ENCODE measurements around the gene RAMP2.
A peak's percentile ranks its signal among the peaks of the same experiment; 100 is the strongest.
"Not testable (repeated sequence)": the region's sequence is repeated elsewhere in the genome, so short reads cannot be mapped to it uniquely, and the experiment has no call there.

Gene RAMP2, protein sequence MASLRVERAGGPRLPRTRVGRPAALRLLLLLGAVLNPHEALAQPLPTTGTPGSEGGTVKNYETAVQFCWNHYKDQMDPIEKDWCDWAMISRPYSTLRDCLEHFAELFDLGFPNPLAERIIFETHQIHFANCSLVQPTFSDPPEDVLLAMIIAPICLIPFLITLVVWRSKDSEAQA

DNA sequence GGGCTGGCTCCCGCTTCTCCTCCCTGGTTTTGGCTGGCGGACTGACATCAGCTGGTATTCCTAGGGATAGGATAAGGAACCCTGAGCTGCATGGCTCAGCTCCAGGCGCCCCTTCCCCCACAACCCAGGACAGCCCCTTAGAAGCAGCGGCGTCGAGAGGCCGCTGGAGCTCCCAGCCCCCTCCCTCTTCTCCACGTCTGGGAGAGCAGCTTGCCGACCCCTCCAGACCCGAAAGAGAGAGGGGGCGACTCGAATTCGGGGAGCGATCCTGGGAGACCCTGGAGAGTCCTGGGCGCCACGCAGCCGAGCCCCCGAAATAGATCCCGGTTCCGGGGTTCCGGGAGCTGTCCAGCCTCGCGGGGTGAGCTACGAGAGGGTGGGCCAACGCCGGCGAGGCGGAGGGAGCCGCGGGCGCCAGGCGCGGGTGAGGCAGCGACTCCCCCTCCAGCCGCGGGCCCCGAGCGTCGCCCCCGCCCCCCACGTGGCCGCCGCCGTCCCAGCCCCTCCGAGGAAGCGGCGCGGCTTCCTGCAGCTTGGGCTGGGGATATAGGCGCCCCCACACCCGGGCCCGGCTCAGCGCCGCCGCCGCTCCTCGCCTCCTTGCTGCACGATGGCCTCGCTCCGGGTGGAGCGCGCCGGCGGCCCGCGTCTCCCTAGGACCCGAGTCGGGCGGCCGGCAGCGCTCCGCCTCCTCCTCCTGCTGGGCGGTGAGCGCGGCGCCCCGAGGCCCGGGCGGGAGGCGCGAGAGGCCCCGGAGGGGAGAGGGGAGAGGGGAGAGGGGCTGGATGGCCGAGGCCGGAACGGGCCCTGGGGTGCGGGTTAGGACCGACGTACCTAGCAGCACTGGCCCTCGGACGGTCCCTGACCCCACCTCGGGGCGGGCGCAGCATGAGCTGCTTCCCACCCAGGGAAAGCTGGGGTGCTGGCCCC is at the start of gene RAMP2:
RAMP2 (plus strand) TSS at position 576 of the 930 bp plus-strand sequence; CDS start at position 611, 35 bp downstream.
- DNase-seq = no peak

DNA sequence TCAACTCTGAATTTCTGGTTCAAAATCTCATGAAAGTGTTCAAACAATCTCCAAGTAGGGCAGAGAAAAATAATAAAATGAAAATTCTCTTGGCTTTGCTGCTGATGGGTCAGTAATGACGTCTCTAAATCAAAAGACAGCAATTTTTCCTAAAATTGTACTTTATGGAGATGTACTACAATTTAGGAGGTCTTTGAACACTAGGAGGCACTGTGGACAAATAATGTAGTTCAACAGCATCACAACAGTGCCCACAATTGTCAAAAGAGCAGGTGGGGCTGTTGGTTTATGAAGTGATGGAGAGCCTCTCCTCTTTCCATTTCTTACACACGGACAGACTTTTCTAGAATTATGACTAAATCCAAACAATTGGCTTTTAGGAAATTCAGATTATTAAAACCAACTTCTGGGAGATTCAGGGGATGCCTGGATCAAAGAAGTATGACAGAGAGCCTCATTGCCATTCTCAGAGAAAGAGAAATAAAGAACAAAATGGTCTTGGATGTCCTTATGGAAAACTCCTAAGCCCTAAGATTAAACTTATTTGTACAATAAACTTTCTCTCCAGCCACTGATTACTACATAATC is 39.9 kb upstream of the RAMP2 start:
- peak; percentile 9 for DNase-seq

DNA sequence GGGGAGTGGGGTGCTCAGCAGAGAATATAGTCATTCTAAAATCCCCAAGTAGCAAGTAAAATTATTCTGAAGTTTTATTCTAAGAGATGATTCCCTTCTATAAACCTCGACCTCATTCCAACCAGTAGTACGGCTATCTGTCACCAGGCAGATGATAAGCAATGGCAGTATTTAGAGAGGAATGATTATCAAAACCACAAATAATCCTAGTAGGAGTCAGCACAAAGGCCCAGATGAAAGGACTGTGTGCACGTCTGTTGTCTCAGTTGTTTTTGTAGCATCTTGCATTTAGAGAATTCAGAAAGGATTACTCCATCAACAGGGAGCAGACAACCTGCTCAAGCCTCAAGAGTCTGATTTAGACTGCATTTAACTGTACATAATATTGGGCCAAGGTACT is 37.4 kb upstream of the RAMP2 start:
- DNase-seq = no peak

DNA sequence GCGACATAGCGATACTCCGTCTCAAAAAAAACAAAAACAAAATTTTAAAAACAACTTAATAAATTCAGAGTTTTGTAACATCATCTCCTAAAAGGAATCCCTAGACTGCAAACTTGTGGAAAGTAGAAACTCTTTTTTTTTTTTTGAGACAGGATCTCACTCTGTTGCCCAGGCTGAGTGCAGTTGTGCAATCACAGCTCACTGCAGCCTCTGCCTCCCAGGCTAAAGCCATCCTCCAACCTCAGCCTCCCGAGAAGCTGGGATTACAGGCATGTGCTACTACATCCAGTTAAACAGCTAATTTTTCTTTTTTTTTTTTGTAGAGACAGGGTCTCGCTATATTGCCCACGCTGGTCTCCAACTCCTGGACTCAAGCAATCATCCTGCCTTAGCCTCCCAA is 35.9 kb upstream of the RAMP2 start:
- DNase-seq = no peak

DNA sequence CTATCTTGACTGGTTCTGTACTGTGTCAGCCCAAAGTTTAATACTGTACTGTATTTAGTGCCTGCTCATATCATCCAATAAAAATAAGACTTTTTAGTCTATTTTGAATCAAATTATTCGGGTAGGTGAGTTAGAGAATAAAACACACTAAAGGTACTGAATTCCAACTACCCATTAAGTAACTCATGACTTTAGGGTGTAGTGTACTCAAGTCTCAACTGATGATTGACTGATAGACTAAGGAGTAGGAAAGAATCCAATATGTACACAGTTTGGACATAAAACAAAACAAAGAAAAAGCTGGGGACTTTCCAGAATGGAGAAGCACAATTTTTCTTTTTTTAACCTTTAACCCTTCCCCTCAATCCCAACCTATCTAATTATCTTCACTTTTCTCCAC is 20.3 kb upstream of the RAMP2 start:
- DNase-seq = no peak

DNA sequence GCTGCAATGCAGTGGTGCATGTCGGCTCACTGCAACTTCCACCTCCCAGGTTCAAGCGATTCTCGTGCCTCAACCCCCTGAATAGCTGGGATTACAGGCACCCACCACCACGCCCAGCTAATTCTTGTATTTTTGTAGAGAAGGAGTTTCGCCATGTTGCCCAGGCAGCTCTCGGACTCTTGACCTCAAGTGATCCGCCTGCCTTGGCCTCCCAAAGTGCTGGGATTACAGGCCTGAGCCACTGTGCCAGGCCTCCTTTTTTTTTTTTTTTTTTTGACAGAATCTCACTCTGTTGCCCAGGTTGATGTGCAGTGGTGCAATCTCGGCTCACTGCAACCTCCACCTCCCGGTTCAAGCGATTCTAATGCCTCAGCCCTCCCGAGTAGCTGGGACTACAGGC is 18.1 kb upstream of the RAMP2 start:
- not testable (repeated sequence) for DNase-seq

DNA sequence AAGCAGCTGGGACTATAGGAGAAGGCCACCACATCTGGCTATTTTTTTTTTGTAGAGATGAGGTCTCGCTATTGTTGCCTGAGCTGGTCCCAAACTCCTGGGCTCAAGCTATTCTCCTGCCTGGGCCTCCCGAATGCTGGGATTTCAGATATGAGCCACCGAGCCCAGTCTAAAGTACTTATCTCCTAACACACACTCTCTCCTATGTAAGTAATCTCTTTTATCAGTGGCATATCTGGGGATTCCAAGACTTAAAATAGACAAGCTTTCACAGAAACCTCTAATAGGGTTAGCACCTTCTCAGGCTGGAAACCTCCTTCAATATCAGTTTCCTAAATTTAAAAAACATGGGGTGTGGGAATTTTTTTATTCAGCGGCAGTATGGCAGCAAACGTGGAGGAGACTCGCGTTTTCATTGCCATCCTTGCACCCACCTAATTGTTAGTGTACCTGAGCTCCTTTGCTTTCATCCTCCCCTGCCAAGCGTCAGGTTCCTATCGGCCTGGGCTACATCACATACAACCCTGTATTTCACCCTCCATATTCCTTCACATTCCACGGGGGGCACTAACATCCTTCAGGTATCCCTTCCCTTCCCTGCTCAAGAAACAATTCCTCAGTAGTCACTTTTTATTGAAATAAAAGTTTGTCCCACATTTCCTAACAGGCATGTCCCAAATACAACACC is 17.3 kb upstream of the RAMP2 start:
- DNase-seq = no peak

DNA sequence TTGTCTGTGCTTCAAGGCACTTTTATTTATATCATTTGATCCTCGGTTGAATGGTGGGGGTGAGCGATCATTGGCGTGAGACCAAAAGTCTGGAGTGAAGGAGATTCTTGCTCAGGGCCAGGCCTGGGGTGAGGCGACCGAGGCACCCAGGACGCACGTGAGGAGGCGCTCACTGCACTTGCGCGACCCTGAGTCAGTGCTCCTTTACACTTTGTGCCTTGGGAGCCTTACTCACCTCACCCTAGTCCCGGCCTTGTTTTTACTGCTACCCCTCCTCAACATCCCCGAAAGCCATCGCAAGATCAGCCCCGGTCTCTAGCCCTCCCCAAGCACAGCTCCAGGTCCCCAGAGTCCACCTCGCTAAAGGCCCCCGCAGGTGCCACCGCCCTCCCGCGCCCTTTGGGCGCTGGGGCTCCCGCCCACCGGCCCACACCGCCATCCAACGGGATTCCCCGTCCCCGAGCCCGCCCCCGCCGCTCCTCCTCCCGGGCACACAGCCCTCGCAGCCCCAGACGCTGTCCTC is 16.7 kb upstream of the RAMP2 start:
- peak; percentile 57 for DNase-seq

DNA sequence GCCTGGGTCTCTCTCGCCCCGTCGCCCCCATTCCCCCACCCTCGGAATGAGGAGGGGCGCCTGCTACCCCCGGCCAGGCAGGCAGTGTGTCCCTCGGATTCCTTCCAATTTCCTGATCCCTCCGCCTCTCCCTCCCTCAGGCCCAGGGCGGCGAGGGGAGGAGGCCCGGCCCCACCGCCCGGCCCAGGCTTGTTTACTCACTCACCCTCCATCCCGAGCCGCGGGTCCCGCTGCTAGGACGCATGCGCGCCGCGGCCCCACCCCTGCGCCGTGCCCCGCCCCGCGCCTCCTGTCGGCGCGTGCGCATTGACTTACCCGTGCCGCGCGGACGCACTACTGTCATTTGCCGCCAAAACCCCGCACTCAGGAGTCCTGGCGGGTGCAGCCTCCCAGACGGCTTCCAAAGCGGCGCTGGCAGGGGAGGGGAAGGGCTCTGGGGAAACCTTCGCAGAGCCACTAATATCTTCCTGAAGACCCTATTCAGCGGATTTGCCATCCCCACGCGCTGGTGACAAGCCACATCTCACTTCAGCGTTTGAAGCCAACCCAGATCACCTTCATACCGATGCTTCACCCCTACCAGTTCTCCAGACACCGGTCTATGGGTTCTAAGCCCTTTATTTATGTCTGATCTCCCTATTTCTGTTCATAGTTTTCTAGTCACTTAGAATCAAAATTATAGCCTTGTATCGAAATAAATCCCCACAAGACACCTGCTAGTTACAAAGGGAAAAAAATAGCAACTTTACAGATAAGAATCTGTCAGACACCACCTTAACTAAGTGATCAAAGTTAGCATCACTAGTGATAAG is 16.0 kb upstream of the RAMP2 start, which contains the start of gene EZH1:
EZH1 (minus strand) TSS at position 235 of the 812 bp plus-strand sequence. CDS start 16,099 bp downstream, outside the sequence.
- DNase-seq = peak; percentile 89

DNA sequence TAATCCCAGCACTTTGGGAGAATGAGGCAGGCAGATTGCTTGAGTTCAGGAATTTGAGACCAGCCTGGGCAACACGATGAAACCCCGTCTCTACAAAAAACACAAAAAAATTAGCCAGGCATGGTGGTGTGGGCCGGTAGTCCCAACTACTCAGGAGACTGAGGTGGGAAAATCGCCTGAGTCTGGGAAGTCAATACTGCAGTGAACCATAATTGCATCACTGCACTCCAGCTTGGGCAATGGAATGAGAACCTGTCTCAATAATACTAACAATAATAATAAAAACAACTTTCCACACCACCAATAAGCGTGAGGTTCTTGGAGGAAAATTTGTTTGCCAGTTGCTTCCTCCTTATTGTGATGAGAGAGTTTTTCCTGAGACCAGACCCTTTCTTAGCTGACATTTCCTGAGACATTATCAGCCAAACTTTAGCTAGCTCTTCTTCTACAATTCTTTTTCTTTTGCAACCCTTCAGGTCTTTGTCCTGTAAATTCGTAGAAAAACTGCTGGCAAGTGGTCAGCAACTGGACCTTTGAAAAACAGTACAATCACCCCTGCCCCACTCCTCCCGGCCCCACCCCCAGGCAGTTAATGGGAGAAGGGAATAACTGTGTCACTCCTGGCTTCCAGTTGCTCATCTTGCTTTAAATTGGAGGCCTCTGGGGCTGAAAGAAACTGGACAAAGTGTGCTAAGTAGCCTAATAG is 12.7 kb upstream of the RAMP2 start:
- DNase-seq = no peak

DNA sequence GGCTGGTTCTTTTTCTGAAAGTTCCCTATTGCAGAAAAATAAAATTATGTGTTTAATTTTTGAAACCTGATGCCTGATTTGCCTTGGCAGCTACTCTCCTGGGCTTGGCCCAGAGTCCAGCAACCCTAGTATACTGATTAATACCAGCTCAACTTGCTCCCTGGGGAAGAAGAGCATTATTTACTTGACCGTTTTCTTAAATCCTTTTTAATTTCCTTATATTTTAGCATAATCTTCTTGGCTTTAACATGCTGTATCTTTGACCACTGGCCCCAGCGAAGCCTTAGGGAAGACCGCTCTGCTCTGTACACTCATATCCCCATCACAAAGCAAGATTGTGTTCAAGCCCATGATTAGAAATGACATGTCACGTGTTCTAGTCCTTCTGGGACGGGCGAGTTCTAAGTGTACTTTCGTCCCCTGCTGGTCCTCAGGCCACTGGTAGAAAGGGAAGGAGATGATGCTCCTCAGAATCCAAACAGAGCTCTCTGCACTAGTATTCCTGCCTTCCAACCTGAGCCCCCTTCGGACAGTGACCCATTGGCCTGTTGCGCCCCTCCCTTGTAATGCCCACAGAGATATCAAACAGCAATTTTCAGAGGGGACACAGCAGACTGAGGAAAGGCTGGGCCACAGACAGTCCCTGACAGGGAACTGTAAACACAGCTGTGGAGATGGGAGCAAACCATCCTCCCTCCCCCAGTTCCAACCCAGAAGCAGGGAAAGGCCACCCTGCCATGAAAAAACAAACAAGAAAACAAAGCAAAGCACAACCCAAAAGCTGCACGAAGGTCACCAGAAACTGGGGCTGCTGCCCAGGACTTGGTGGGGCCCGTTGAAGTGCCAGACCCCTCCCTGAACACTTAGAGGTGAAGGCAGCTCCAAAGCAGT is 11.9 kb upstream of the RAMP2 start:
- no peak for DNase-seq

DNA sequence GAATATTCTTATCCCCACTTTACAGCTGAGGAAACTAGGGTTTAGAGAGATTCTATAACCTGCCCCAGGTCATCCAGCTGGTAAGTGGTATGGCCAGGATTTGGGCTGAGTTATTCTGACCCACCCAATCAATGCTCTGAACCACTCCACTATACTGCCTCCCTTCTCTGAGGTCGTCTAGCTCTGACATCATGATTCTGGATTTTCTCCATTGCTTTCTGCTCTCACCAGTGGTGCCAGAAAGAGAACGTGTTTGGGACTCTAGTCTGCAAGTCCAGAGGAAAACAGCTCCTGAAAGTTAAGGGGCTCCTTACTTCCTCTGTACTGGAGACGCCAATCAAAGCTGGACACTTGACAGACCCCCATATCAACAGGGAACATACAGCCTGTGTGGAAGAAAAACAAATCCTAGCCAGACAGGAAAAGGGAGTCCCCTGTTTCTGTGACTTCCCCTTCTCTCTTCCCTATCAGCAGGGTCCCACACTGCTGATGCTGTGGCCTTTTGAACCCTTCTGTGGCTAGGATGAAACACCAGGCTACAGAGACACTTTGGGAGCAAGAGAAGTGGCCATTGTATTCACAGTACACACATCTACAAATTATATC is 10.2 kb upstream of the RAMP2 start:
- DNase-seq = no peak

DNA sequence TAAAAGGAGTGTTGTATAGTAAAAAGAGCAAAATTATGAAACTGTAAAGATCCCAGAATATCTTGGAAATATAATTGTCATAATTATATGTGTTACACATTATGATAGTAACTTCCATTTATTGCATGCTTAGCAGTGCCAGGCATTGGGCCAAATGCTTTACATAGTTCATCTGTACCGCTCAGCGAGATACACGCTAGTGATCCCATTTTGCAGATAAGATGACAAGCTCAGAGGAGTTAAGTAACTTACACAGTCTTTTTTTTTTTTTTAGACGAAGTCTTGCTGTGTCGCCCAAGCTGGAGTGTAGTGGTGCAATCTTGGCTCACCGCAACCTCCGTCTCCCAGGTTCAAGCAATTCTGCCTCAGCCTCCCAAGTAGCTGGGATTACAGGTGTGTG is 9.4 kb upstream of the RAMP2 start:
- no peak for DNase-seq

DNA sequence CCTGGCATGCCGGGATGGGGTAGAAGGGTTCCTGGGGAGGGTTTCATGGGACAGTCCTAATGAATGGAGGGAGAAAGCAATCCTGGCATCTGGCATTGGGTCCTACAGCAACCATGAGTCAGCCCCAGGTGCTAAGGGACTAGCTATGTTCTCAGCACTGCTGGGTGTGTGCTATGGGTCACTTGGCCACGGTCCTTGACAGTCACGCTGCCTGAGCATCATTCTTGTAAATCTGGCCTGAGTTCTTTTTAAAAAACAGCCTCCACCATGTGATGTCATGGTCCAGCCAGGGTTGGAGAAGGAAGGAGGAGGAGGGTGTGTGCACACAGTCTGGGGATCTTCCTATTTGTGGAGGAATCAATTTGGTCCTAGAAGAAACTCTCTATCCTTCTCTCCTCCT is 6.2 kb upstream of the RAMP2 start:
- no peak for DNase-seq

DNA sequence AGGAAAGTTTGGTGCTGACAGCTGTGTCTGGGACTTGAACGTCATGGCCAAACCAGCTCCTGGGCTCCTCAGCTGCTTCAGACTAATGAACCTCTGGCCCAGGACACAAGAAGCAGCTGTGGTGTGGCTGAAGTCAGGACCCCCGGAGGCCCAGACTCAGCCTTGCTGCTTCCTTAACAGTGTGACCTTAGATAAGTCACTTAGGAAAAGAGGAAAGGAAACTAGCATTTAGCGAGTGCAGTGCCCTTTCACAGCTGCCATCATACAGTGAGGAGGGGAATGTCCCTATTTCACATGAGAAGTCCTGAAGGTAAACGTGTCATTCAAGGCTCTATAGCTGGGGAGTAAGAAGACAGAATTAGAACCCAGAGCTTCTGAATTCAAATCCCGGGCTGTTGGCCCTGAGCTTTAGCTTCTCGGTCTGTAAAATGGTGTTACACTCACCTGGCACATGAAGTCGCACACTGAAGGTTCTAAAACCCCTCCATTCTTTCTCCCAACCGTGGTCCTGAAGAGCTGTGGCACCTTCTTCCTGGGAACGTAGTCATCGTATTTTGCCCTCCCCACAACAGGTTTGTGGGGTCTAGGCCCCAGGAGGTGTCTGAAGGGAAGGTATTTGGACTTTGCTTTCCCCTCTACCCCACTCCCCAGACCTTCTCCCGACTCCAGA is 910 bp upstream of the RAMP2 start:
- no peak for DNase-seq

DNA sequence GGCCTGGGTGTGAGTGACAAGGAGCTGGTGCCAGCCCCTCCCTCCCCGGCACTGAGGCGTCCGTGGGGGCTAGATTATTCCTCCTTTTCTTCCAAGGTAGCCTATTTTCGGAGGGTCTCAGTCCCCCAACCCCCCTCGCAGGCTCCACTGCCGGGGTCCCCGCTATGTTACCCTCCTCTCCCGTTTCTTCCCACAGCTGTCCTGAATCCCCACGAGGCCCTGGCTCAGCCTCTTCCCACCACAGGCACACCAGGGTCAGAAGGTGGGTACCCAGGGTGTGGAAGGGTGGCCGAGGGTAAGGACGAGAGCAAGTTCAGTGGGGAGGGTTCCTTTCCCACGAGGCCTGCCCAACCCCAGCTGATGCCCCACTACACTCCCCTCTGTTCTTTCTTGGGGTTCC is 611 bp downstream of the RAMP2 start:
- no peak for DNase-seq

DNA sequence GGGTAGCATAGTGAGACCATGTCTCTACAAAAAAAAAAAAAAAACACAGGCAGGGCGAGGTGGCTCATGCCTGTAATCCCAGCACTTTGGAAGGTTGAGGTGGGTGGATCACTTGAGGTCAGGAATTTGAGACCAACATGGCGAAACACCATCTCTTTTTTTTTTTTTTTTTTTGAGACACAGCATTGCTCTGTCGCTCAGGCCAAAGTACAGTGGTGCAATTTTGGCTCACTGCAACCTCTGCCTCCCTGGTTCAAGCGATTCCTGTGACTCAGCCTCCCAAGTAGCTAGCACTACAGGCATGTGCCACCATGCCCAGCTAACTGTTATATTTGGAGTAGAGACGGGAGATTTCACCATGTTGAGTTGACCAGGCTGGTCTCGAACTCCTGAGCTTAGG is 5.1 kb downstream of the RAMP2 start:
- no peak for DNase-seq

DNA sequence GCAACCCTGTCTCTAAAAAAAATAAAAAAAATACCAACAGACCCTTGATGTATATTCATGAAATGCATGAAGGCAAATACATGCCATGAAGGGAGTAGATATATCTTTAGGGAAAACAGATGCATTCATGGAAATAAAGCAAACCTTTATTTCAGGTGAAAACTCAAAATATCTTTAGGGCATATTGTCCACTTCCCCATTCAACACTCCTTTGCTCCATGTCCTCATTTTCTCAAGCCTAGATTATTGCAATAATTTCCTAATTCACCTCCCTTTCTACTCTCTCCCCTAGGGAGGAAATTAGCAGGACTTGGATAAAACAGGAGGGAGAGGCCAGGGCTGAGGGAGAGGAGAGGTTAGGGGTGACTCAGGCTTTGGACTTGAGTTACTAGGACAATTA is 6.5 kb downstream of the RAMP2 start:
- no peak for DNase-seq

DNA sequence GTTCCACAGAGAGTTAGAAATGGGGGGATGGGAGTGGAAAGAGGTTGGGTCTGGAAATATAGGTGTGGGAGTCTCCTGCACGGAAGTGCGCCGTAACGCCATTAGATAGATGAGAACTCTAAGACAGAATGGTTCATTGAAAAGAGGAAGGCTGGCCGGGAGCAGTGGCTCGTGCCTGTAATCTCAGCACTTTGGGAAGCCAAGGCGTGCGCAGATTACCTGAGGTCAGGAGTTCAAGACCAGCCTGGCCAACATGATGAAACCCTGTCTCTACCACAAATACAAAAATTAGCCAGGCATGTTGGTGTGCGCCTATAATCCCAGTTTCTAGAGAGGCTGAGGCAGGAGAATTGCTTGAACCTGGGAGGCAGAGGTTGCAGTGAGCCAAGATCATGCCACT is 7.0 kb downstream of the RAMP2 start:
- not testable (repeated sequence) for DNase-seq

Data from activated CD4-positive, alpha-beta T cell treated with anti-CD3 and anti-CD28 coated beads, Interleukin-2, amount 50 U/mL, for 1 hour (primary cell).